Left forelimb (tissue), 1 donor: ENCODE results near the gene CDK11A.
"Not testable (repeated sequence)": the region's sequence is repeated elsewhere in the genome, so short reads cannot be mapped to it uniquely, and the experiment has no call there.

Experiments used
- DNase-seq: peaks from one replicate; pipeline ENCODE4 v3.0.0-alpha.2; 2018; ENCODE audit warnings: low spot score

Gene CDK11A

GRCh38 chr1:1683104-1683905 is 40.9 kb downstream of the CDK11A start:
- no peak for DNase-seq

GRCh38 chr1:1680912-1681273 is 43.3 kb downstream of the CDK11A start:
- no peak for DNase-seq

GRCh38 chr1:1680031-1680911 is 43.9 kb downstream of the CDK11A start:
- DNase-seq: no peak

GRCh38 chr1:1678581-1679380 is 45.4 kb downstream of the CDK11A start:
- no peak for DNase-seq

- no peak for DNase-seq
These were observed 46.2 kb downstream of the CDK11A start for GRCh38 chr1:1677718-1678580.

GRCh38 chr1:1676087-1676486 is 48.1 kb downstream of the CDK11A start:
- DNase-seq: not testable (repeated sequence)

GRCh38 chr1:1675218-1675617 is 48.9 kb downstream of the CDK11A start:
- not testable (repeated sequence) for DNase-seq

- DNase-seq: not testable (repeated sequence)
These were observed 49.4 kb downstream of the CDK11A start for GRCh38 chr1:1674806-1675205.

- DNase-seq: no peak
These were observed 51.8 kb downstream of the CDK11A start for GRCh38 chr1:1672181-1672965.

- DNase-seq: no peak
These were observed 52.6 kb downstream of the CDK11A start for GRCh38 chr1:1671365-1672119.

- DNase-seq: no peak
These were observed 53.3 kb downstream of the CDK11A start for GRCh38 chr1:1670866-1671265.

- DNase-seq: no peak
These were observed 54.4 kb downstream of the CDK11A start for GRCh38 chr1:1669468-1670440.

- DNase-seq: no peak
These were observed 57.6 kb downstream of the CDK11A start for GRCh38 chr1:1666526-1666925.

- no peak for DNase-seq
These were observed 58.3 kb downstream of the CDK11A start for GRCh38 chr1:1665815-1666251.

GRCh38 chr1:1664941-1665814 is 59.0 kb downstream of the CDK11A start:
- DNase-seq: no peak

- not testable (repeated sequence) for DNase-seq
These were observed 59.8 kb downstream of the CDK11A start for GRCh38 chr1:1664318-1664717.

- not testable (repeated sequence) for DNase-seq
These were observed 61.2 kb downstream of the CDK11A start for GRCh38 chr1:1662830-1663560.
